ENCODE data around the gene TRIM2.

GRCh38 chr4:153290134-153290533 is 85.9 kb downstream of the TRIM2 start:
- no peak for TF ChIP-seq CTCF (IDR thresholded peaks at IDR 0.05; ENCODE audit: poor library complexity)
- TF ChIP-seq EZH2phosphoT487 (IDR thresholded peaks at IDR 0.05; ENCODE audit: low read depth, severe bottlenecking, unreplicated experiment) = no peak
